Erythroblast (primary cell): ENCODE results near the gene GAREM1.
"Not testable (repeated sequence)": the region's sequence is repeated elsewhere in the genome, so short reads cannot be mapped to it uniquely, and the experiment has no call there.

ENCODE experiments used
- DNase-seq, 2 experiments: peaks; one replicate each; lab custom pipeline; 2025; lab: John Stamatoyannopoulos, UW
- GATA1 ChIP-seq: IDR thresholded peaks from 2 replicates; pipeline ENCODE4 v1.6.1; 2011; ENCODE audit warnings: low read depth, mild to moderate bottlenecking, control low read depth, low read length, moderate library complexity
- POLR2A ChIP-seq: IDR thresholded peaks from 2 replicates; pipeline ENCODE4 v1.6.1; 2011; ENCODE audit warnings: mild to moderate bottlenecking, low read length

Gene GAREM1

DNA sequence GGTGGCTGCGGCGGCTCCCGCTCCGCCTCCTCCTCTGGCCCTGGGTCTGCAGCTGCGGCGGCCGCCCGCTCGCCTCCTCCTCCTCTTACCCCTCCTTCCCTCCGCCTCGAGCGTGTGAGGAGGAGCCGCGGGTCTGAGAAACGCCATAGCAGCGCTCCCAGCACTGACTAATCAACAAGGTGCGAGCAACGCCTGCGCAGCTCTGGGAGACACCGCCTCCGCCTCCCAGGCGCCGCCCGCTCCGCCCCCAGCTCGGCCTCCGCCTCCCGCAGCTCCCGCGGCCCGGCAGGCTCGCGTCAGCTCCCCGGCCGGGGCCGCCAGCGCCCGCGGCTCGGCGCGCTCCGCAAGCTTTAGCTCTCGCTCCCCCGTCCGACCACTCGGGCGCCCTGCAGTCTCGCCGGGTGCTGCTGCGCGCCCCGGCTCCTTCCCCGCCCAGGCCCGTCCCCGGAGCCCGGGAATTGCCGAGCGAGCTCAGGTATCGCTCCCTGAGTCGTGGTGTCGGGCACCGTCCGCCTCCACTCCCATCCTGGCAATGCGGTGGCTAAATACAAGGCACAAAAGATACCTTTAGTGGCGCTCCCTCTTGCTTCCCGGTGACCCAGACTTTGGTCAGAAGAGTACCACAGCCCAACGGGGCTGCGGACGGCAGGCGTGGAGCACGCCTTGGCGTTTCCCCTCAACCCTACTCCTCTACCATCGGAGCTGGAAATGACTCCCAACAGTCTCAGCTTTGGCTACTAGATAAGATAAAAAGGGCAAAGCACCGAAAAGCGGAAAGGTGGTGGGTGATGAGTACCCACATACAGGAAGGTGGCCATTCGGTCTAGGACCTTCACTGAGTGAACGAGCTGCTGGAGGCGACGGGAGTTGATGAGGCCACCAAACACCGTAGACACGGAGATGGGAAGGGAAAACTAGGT is at the start of gene GAREM1:
GAREM1 (minus strand) TSS at position 169 of the 920 bp plus-strand sequence. CDS start 454 bp downstream, outside the sequence.
- TF ChIP-seq POLR2A (no peak), GATA1 (no peak)
- peak; percentile 88 to 94 for DNase-seq

DNA sequence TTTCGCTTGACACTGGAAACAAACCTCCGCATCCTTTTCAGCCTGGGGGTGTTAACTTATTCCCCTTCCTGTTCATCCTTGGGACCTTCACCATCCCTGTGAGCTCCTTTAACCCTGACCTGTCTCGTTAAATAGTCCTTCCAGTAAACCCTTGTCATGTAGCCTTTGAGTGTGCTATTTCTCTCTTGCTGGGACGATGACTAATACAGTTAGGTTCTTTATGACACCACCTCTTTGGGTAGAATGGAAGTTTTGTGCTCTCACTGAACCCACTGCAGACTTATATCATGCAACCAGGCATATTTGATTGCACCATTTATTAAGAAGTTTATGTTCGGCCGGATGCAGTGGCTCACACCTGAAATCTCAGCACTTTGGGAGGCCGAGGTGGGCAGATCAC is 40.5 kb upstream of the GAREM1 start:
- DNase-seq = no peak

DNA sequence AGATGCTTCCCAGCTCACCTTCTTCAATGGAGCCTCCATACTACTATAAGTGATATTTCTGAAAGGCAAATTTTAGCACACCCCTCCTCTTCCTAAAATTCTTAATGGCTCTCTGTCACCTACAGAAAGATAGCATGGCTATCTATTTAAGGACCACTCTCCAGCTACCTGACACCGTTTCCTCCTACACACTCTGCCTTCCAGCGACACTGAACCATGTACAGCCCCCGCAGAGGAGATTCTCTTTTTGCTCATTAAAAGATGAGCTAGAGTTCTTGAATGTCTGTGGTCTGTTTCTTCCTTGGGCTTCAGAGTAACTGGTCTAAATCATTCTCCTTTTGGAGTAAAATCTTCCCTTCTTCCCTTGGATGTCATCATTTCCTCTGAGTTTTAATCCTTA is 38.4 kb upstream of the GAREM1 start:
- TF ChIP-seq GATA1 (no peak), POLR2A (no peak)
- no peak for DNase-seq

More for the DNA sequence above, 40.5 kb upstream of the GAREM1 start:
- TF ChIP-seq POLR2A (no peak), GATA1 (no peak)

DNA sequence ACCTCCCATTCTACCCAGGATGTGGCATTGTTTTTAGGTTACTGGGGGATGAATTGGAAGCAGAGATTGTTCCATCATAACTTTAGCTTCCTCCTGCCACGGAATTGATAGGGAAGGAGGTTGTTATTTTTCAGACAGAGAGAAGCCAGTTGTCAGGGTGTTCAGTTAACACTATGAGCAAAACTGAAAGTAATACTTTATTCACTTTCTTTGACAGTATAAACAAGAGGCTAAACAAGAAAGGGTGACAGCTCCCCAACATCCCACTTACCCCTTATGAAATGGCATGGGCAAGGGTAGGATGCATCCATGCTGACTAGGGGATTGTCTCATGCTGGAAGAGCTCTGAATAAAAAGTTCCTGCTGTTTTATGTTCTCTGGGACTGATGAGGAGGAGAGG is 36.4 kb upstream of the GAREM1 start:
- DNase-seq = no peak
- TF ChIP-seq GATA1 (no peak), POLR2A (no peak)

DNA sequence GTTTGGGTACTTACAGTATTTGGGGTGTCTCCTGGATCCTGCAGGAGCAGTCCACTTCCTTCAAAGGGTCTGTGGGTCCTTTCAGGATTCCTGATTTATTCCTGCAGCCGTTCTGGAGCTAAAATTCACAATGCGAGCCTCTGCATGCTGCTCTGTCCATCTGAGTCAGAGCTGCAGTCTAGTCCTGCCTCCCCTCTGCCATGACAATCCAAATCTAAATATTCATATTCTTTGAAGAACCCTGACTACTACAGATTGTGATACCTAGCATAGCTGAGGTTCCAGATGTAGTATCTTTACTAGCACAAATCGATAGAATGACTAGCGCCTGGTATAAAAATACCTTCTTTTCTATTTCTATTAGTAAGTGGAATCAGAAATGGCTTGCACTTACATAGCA is 31.3 kb upstream of the GAREM1 start:
- DNase-seq = no peak
- TF ChIP-seq POLR2A = no peak
- TF ChIP-seq GATA1 = no peak

DNA sequence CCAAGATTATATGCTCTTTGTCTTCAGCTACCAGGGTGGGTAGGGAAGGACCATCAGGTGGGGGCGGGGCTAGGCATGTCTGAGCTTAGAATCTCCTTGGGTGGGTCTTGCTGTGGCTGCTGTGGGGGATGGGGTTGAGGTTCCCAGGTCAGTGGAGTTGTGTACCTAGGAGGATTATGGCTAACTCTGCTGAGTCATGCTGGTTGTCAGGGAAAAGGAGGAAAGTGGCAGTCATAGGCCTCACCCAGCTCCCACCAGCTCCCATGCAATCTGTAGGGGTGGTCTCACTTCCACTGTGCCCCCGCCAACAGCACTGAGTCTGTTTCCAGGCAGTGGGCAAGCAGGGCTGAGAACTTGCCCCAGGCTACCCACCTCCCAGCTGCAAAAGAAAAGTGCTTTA is 30.6 kb upstream of the GAREM1 start:
- DNase-seq = not testable (repeated sequence)

DNA sequence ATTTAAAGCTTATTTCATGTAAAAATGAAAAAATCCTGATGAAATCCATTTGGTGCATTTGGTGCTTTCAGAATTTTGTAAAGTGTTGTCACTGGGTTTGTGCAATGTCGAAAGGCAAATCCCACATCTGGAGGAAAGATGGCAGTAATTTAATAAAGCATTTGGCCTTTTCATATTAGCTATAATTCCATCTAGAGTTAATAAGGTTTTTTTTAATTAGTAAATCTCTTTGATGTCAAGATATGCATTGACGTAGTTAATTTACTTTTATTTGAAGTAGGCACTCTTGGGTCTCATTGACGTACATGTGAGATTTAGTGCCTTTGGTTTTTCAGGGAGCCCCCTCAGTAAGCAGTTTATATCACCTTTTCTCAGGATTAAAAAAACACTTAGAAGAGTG is 12.3 kb upstream of the GAREM1 start:
- TF ChIP-seq POLR2A (no peak), GATA1 (no peak)
- DNase-seq = no peak

DNA sequence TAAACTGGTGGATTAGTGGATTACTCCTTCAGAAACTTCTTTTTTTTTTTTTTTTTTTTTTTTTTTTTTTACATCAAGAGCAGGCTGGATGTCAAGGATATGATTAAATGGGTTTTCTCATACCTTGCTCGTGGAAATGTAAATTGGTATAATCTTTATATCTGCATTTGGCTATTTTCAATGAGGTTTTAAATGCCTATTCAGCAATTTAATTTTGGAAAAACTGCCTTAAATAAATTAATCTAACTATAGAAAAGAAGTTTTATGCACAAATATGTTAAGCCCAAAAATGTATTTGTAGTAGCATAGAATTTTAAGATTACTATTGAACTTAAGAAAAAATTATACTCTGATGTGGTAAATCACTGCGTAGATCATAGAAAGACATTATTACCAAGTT is 11.4 kb upstream of the GAREM1 start:
- TF ChIP-seq GATA1 (no peak), POLR2A (no peak)

DNA sequence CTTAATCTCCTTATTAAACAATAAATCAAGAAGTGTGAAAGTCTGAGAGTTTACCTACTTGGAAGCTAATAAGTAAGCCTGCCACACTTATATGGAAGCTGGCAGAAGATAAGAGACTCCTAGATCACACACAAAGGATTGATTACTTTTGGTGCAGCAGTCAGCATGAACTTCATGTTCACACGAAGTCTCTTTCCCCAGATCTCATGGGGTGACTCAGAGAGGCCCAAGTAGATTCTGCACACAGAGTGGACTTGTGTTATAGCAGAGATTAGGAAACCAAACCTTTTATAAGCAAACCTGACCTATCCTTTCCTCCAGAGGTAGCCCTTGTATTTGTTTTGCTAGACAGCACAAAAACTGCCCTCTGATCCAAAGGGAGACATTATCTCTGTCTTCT is 9.9 kb upstream of the GAREM1 start:
- no peak for DNase-seq

More for the DNA sequence above, 11.4 kb upstream of the GAREM1 start:
- DNase-seq = no peak

DNA sequence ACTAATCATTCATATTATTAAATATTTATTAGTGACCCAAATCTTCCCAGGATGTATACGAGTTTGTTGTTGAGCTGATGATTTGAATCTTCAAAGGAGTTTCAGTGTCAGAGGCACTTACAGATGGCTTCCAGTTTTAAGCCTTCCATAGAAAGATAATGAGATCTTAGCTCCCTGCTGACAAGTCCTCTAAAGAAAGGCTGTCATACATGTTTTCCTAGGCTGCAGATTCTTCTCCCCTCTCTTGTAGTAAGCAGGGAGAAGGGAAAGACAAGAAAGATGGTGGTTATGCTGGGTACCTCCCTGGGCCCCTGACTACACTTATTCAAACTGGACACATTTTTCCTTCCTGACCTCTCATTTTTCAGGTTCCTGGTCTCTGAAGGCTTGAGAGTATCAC is 8.1 kb upstream of the GAREM1 start:
- TF ChIP-seq GATA1 = no peak

More for the DNA sequence above, 9.9 kb upstream of the GAREM1 start:
- TF ChIP-seq GATA1 = no peak
- no peak for TF ChIP-seq POLR2A

DNA sequence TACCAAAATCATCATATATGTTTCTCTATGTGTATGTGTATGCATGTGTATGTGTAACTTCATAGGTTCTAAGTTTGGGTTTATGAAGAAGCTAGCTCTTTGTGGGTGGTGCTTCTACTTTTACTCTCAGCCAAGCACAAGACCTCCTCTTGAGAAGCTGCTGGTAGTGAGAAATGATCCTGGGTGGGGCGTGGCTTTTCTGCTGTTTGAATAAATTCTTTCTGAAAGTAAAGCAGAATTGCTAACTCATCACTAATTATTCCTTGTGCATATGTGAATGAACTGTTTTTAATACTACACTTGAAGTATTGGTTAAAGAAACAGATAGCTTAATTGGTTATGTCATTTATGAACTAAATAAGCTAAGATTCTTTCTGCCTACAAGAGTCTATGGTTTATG is 7.6 kb upstream of the GAREM1 start:
- DNase-seq = no peak
- no peak for TF ChIP-seq POLR2A
- no peak for TF ChIP-seq GATA1

More for the DNA sequence above, 8.1 kb upstream of the GAREM1 start:
- DNase-seq = no peak

DNA sequence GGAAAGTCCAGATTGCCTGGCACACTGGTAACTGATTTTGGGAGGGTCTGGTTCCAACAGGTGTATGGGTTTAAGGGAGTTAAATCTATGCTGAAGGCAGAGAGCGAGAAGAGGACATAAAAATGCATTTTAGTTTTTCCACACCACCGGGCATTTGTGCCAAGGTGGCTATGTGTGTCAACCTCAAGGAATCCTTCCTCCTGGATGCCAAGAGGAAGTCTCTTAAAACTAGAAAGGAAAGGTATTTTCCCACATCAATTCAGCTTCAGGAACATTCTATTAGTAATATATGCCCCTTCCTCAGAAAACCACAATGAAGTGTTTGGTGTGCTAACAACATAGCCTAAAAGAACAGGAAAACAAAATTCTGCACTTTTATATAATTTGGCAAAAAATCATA is 5.4 kb upstream of the GAREM1 start:
- TF ChIP-seq POLR2A (no peak), GATA1 (no peak)

DNA sequence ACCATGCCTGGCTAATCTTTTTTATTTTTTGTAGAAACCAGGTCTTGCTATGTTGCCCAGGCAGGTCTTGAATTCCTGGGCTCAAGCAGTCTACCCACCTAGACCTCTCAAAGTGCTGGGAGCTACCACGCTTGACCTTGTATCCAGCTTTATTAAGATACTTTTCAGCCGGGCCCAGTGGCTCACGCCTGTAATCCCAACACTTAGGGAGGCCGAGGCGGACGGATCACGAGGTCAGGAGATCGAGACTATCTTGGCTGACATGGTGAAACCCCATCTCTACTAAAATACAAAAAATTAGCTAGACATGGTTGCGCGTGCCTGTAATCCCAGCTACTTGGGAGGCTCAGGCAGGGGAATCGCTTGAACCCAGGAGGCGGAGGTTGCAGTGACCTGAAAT is 4.4 kb upstream of the GAREM1 start:
- DNase-seq = not testable (repeated sequence)

More for the DNA sequence above, 5.4 kb upstream of the GAREM1 start:
- no peak for DNase-seq

DNA sequence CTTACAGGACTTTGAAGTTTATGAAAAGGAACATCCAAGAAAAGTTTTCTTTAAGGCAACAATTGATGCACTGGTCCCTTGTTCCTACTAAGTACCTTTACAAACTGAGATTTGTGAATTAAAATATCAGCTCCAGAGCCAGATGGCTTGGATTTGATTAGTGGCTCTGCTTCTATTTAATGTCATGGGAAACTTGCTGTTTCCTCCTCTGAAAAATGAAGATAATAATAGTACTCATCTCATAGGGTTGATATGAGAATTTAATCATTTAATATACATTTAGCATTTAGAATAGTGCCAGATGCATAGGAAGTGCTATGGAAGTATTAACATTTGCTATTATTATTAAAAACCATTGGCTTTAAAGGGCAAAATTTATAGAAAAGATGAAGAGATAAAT is 2.6 kb upstream of the GAREM1 start:
- TF ChIP-seq POLR2A = no peak
- DNase-seq = no peak

DNA sequence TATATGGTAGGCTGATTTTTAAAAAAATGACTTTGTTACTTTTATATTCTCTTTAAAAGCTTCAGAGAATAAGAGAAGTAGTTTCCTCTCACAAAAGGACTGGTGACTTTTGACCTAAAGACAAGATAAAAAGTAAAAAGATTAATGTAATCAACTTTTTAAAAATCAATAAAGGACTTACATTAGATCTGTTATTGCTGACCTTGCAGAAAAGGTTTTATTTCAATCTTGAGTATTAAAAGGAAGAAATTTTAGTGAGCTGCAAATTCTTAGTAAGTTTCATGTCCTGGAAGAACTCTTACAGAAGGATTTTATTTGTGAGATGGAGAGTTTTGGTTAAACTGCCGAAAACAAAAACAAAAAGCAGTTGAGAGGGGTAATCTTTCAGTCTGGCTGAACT is 2.2 kb upstream of the GAREM1 start:
- no peak for DNase-seq
- TF ChIP-seq POLR2A (no peak), GATA1 (no peak)

DNA sequence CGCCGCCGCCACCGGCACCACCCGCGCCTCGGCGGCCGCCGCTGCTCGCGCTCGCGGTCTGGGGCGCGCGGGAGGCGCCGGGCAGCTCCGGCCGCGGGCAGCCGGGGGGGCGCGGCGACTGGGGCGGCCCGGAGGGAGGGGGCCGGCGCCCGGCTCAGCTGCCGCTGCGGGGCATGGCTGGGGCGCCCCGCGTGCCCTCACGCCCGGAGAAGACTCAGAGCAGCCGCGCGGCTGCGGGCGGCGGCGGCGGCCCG is 295 bp downstream of the GAREM1 start:
- no peak for DNase-seq
- no peak for TF ChIP-seq GATA1
- TF ChIP-seq POLR2A = no peak
